LNCaP clone FGC (cell line): Measurements from ENCODE around the gene ZNF785.

Experiments
- DNase-seq: peaks from one replicate; pipeline ENCODE4 v3.0.0-alpha.2; 2011; ENCODE audit warnings: low read depth
- H3K4me3 ChIP-seq: 2 replicates; pipeline ENCODE4 v1.5.1; 2011; ENCODE audit warnings: mild to moderate bottlenecking, low read depth, low read length, control low read depth
- TF ChIP-seq, protein P1 (sequence below): IDR thresholded peaks from 2 replicates; pipeline ENCODE4 v1.5.1; 2012; ENCODE audit warnings: mild to moderate bottlenecking; ENCODE audit not compliant: control insufficient read depth, insufficient read depth; ENCODE audit errors: extremely low read depth

Gene ZNF785

DNA sequence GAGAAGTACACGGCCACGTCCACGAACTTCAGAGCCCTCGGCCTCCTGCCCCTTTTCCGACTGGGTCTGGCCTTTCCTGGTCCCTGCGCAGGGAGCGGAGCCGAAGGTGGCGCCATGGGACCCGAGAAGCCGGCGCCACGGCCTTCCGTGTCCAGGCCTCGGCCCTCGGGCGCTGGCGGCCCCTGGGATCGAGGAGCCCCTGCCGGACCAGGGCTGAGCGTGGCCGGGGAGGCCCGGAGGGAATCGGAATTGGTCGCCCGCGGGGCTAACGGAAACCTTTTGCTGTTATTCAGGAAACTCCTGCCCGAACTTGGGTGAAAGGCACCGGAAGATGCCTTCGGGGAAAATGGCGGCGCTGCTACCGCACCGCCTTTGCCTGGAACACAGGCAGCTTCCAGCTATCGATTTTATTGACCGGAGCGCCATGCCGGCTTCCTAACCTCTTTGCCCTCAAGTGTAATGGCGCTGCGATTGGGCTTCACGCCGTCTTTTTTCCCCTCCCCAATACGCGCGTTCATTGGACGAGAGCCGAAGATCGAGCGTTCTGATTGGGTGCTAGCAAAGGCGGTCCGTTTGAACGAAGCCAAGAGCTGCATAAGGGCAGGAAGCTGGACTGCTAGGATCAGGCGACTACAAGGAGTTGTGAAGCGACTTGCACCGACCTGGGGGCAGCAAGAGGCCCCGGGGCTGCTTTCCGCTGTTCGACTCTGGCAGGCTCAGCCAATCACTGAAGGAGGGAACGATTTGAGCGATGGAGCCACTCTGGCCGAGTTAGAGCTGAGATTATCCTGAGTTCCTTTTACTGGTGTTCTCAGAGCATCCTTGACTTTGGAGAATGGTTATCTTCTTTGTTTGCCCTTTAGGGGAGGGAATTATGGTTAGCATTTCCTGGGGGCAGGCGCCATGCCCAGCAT is 24.7 kb upstream of the ZNF785 start, which contains the start of gene ZNF689:
Gene ZNF689 (minus strand): TSS at position 464 of the 914 bp plus-strand sequence. CDS start 348 bp downstream, at position 116.
- peak within 1 kb of the TSS; percentile 83 for H3K4me3 ChIP-seq
- TF ChIP-seq, protein P1, sequence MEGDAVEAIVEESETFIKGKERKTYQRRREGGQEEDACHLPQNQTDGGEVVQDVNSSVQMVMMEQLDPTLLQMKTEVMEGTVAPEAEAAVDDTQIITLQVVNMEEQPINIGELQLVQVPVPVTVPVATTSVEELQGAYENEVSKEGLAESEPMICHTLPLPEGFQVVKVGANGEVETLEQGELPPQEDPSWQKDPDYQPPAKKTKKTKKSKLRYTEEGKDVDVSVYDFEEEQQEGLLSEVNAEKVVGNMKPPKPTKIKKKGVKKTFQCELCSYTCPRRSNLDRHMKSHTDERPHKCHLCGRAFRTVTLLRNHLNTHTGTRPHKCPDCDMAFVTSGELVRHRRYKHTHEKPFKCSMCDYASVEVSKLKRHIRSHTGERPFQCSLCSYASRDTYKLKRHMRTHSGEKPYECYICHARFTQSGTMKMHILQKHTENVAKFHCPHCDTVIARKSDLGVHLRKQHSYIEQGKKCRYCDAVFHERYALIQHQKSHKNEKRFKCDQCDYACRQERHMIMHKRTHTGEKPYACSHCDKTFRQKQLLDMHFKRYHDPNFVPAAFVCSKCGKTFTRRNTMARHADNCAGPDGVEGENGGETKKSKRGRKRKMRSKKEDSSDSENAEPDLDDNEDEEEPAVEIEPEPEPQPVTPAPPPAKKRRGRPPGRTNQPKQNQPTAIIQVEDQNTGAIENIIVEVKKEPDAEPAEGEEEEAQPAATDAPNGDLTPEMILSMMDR, result 0 out of 2 replicates have a peak, but pooled peaks have one; percentile 10
- DNase-seq, result peak; percentile 96

DNA sequence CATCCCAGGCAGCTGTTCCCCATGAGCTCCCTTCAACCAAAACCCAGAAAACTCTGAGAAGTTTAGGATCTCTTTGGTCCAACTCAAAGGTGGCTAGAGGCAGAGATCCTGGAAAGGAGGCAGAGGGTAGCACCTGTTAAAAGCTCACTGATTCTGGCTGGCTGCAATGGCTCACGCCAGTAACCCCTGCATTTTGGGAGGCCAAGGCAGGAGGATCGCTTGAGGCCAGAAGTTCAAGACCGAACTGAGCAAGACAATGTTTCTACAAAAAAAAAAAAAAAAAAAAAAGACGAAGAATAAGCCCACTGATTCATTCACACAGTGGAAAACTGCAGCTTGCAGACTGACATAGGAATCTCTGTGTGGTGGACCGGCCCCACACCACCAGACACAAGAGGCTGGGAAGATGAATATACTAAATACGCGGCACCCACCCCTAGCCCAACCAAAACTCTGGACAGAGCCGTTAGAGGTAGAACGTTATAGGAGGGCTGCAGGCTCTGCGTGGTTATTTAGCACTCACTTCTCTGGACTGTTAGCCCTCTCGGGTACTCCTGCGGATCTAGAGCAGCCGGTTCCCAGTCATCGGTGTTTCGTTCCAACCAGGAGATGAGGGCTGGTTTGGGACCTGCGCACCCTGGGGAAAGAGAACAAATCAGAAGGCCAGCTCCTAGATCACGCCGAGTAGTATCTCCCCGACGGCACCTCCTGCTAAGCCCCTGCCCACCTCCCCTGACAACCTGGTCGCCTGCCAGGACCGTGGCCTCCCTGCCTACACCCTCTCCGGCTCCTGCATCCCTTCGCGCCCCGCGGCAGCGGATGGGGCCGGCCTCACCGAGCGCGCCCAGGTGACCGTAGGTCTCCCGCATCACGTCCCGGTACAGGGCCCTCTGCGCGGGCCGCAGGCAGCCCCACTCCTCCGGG is 23.8 kb upstream of the ZNF785 start:
- peak overlapping the region; percentile 83 for H3K4me3 ChIP-seq
- TF ChIP-seq, protein P1, result no peak
- DNase-seq, result no peak

DNA sequence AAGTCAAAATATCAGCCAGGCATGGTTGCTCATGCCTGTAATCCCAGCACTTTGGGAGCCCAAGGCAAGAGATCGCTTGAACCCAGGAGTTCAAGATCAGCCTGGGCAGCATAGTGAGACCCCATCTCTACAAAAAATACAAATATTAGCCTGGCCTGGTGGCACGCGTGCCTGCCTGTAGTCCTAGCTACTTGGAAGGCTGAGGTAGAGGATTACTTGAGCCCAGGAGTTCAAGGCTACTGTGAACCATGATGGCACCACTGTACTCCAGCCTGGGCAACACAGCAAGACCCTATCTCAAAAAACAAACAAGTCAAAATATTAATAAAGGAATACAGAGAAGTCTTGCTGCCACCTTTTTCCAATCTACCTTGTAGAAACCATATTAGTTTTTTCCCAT is 20.5 kb upstream of the ZNF785 start:
- DNase-seq, result no peak
- no peak overlapping the region for H3K4me3 ChIP-seq
- TF ChIP-seq, protein P1, result no peak

DNA sequence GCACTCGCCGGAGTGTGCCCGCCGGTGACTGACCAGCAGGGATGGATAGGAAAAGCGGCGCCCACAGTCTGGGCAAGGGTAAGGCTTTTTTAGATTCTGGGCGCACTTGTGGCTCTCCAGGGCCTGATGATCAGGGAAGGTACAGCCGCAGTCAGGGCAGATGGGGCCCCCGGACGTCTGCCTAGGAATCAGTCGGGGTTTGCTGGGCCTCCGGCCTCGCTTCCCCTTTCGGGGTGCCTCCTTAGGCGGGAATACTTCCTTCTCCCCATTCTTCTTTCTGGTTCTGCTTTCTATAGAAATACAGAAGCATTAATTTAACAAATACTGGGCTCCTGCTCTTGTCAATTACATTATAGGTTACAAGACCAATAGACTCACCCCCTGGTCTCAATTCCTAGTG is 19.7 kb upstream of the ZNF785 start:
- TF ChIP-seq, protein P1, result no peak
- DNase-seq, result no peak

DNA sequence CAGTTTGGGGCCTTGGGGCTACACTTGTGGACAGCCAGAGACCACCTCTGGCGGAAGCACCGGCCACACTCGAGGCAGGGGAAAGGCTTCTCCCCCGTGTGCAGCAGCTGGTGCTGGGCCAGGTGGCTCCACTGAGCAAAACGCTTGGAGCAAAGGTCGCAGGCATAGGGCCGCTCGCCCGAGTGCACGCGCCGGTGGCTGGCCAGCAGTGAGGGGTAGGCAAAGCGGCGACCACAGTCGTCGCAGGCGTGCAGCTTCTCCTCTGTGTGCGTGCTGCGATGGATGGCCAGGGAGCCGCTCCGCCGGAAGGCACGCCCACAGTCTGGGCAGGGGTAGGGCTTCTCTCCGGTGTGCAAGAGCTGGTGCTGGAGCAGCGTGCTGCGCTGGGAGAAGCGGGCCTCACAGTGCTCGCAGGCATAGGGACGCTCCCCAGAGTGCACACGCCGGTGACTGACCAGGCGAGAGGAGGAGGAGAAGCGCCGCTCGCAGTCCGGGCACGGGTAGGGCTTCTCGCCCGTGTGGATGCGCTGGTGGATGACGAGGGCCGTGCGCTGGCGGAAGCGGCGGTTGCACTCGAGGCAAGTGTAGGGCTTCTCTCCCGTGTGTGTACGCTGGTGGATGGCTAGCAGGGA is 18.9 kb upstream of the ZNF785 start:
- H3K4me3 ChIP-seq, result no peak overlapping the region
- TF ChIP-seq, protein P1, result no peak
- no peak for DNase-seq

More for the DNA sequence above, 19.7 kb upstream of the ZNF785 start:
- H3K4me3 ChIP-seq, result no peak overlapping the region

DNA sequence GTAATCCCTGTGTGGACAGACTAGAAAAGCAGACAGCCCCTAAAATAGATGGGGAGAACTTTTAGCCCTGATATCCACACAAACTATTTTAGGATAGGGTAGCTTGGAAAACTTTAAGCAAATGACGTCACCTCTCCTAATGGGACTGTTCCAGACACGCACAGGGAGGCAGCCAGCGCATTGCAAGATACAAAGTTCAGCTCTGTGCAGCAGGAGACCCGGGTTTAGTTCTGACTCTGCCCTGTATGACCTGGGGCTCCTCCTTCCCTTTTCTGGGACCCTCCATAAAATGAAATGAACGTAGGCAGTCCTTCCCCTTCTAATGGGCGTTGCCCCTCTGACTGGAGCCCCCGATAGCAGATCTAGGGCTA is 18.4 kb upstream of the ZNF785 start:
- no peak overlapping the region for H3K4me3 ChIP-seq
- TF ChIP-seq, protein P1, result no peak
- no peak for DNase-seq
